GM20000 (cell line): ENCODE measurements around the gene SNX19.

Experiments used
- DNase-seq: peaks from one replicate; pipeline ENCODE4 v3.0.0; 2012; ENCODE audit warnings: low spot score
- TF ChIP-seq, protein P1 (sequence below): IDR thresholded peaks from 2 replicates; pipeline ENCODE4 v1.5.1; 2012; ENCODE audit warnings: mild to moderate bottlenecking, control low read depth; ENCODE audit errors: extremely low read depth, missing control alignments

SNX19 gene

DNA sequence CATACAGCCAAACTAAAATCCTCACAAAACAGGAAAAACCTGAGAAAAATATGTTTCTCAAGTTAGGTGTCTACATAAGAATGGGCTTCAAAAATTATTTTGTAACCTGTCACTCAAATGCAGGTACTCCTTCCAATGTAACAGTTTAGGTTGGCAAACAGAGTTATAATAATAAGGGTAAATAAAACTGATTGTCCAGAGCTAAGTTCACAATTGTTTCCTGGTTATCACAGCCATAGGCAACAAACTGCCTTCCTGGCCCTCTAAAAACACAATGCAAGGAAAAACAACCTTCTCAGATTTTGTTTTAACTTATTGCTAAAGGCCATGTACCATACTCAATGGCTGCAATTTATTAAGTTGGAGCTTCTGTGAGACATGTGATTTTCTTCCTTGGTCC, 36.4 kb downstream of the SNX19 start:
- no peak for DNase-seq
- TF ChIP-seq, protein P1, sequence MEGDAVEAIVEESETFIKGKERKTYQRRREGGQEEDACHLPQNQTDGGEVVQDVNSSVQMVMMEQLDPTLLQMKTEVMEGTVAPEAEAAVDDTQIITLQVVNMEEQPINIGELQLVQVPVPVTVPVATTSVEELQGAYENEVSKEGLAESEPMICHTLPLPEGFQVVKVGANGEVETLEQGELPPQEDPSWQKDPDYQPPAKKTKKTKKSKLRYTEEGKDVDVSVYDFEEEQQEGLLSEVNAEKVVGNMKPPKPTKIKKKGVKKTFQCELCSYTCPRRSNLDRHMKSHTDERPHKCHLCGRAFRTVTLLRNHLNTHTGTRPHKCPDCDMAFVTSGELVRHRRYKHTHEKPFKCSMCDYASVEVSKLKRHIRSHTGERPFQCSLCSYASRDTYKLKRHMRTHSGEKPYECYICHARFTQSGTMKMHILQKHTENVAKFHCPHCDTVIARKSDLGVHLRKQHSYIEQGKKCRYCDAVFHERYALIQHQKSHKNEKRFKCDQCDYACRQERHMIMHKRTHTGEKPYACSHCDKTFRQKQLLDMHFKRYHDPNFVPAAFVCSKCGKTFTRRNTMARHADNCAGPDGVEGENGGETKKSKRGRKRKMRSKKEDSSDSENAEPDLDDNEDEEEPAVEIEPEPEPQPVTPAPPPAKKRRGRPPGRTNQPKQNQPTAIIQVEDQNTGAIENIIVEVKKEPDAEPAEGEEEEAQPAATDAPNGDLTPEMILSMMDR: no peak

DNA sequence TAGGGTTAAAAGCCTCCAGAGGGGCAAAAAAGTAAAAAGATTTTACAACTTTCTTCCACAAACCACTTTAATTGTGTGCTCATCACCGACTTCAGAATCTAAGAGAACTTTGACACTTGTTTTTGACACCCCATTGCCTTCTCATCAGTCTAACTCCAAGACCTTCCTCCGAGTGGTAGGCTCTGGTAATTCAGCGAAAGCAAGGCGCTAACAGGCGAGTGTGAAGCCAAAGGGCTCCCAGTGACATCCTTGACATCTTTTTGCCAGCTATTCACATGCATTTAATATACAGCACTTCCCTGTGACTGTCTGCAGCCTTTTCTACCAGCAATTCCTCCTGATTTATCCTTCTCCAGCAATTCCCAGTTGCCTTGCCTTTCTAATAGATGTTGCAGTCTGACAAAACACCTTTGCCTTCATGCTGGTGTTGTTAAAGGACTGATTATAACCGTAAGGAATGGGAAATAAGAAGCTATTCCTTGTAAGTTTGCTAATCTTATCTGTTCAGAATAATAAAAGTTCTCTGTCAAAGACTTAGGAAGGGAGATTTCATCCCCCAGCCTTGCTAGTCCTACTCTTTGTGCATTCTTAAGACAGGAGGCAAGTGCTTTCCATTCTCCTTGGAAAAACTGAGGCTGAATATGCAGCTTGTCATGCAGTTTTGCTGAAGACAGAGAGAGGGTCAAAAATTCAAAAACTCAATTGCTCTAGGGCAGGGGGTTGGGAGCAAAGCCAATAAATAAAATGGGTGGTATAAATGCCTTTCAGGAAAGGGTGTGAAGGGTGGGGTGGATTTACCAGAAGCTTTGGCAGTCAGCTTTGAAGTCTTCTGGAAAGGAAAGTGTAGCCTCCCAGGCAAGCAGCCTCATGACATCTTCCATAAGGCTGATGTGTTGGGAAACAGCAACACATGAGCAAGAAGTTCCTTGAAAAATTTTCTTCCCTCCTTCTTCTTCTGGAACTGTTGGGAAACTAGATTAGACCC, 39.1 kb downstream of the SNX19 start:
- TF ChIP-seq, protein P1: no peak
- DNase-seq: no peak

DNA sequence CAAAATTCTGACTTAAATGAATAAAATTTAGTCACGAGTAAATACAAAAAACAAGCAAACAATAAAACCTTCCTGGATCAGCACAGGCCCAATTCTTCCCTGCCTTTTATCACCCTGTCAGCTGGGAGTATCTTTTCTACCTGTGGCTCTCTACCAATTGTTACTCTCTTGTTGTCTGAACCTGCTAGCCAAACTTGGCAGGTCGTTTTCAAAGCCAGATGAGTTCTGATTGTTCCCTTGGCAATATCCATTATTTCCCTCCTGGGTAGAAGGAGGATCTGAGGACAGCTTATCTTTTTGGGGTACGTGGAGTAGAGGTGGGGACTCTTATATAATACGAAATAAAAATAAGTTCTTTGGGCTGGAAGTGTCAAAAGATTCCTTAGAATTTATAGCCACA, 40.2 kb downstream of the SNX19 start:
- TF ChIP-seq, protein P1: no peak
- no peak for DNase-seq

DNA sequence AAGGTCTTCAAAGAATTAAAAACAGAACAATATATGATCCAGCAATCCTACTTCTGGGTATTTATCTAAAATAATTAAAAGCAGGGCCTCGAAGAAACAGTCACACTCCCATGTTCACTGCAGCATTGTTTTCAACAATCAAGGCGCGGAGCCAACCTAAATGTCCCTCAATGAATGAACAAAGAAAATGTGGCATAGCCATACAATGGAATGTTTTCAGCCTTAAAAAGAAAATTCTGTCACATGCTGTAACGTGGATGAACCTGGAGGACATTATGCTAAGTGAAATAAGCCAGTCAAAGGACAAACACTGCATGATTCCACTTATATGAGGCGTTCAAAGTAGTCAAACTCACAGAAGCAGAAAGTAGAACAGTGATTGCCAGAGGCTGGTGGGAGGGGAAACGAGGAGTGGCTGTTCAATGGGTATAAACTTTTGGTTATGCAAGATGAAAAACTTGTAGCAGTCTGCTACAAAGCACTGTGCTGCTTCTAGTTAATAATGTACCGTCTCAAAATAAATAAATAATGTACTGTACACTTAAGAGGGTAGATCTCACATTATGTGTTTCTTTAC, 41.2 kb downstream of the SNX19 start:
- TF ChIP-seq, protein P1: no peak
- no peak for DNase-seq

DNA sequence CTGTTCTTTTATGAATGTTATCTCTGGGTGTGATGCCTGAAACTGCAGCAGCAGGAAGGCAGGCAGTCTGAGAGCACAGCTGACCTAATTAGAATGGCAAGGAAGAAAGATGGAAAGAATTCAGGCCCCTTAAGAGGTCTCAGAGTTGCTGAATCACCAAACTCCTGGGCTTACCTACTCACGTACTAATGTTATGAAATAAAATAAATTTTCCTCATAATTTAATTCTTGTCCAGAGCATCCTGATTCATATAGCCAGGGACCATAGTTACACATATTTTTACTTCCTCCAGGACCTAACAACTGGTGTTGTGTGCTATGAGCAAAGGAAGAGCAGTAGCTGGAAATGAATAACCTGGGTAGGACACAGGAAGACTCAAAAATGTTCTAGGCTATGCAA, 41.9 kb downstream of the SNX19 start:
- DNase-seq: no peak
- TF ChIP-seq, protein P1: no peak

DNA sequence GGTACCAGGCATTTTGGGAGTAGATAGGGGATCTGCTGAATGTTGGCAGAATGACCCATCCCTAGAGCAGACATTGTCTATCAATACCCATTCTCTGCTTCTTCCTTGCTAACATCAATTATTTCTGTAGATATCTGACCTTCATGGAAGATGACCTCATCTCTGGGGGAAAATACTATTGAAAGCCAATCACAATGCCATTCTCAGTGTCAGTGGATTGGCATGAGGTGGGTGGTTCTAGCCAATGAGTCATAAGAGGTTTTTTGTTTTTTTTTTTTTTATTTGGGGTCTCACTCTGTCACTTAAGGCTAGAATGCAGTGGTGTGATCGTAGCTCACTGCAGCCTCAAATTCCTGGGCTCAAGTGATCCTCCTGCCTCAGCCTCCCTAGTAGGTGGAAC, 42.5 kb downstream of the SNX19 start:
- TF ChIP-seq, protein P1: no peak
- DNase-seq: no peak

DNA sequence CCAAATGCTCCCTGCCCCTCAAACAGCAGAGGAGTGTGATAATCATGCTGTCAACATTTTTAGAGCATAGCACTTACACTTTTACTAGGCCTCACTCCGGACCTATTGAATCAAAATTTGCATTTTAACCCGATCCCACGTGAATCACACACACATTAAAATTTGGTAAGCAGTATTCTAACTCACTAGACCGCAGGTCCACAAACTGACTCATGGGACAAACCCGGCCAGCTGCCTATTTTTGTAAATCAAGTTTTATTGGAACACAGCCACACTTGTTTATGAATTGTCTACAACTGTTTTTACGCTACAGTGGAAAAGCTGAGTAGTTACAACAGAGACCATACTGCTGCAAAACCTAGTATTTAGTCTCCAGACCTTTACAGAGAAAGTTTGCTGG, 43.3 kb downstream of the SNX19 start:
- TF ChIP-seq, protein P1: no peak
- no peak for DNase-seq
